SK-N-SH (cell line): ENCODE measurements around the gene TIMM29.

Experiments used
- CTCF ChIP-seq: fragments of 200-600 bp; sonication (generic); IDR thresholded peaks from 2 replicates; pipeline ENCODE4 v1.6.1; 2017; ENCODE audit warnings: antibody characterized with exemption, mild to moderate bottlenecking, moderate library complexity
- EZH2phosphoT487 ChIP-seq: fragments of 200-600 bp; sonication (generic); IDR thresholded peaks from 2 replicates; pipeline ENCODE4 v1.6.1; 2017; ENCODE audit warnings: low read depth, mixed run types, mild to moderate bottlenecking, antibody characterized with exemption, moderate library complexity, borderline replicate concordance
- POLR2AphosphoS5 ChIP-seq: IDR thresholded peaks from 2 replicates; pipeline ENCODE4 v1.6.1; 2012; ENCODE audit warnings: low read depth, low read length
- USF2 ChIP-seq: fragments of 150-350 bp; IDR thresholded peaks from 2 replicates; pipeline ENCODE4 v1.6.1; 2017; ENCODE audit warnings: antibody characterized with exemption, low read length, low read depth, borderline replicate concordance
- TF ChIP-seq, protein P1 (sequence below): IDR thresholded peaks from 2 replicates; pipeline ENCODE4 v1.4.0; 2012; ENCODE audit warnings: low read depth, borderline replicate concordance

DNA sequence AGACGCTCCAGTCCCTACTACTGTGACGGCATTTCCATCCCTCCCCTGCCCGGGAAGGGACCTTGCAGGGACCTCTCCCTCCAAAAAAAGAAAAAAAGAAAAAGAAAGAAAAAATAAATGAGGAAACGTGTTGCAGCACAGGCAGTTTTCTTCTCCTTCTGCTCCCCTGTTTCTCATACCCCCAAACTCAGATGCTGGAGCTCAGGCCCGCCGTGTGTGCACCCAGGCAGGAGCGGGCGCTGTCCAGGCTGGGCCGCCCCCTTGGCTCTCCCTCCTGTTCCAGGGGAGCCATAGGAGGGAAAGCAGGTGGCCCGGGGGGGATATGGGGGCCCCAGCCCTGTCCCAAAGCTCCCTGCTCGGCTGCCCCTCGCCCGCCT, 6.0 kb upstream of the TIMM29 start:
- no peak for TF ChIP-seq POLR2AphosphoS5
- no peak for TF ChIP-seq CTCF
- no peak for TF ChIP-seq EZH2phosphoT487
- TF ChIP-seq, protein P1, sequence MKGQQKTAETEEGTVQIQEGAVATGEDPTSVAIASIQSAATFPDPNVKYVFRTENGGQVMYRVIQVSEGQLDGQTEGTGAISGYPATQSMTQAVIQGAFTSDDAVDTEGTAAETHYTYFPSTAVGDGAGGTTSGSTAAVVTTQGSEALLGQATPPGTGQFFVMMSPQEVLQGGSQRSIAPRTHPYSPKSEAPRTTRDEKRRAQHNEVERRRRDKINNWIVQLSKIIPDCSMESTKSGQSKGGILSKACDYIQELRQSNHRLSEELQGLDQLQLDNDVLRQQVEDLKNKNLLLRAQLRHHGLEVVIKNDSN, result no peak
- TF ChIP-seq USF2, result no peak
